ENCODE data around the gene CCDC122.

GRCh38 chr13:43881580-43881979 lies 2.0 kb upstream of the CCDC122 start:
- TF ChIP-seq GABPB1 (CRISPR knock-in tag; IDR thresholded peaks at IDR 0.05) (no peak), SP1 (CRISPR knock-in tag; IDR thresholded peaks at IDR 0.05) (no peak), RAD21 (CRISPR knock-in tag; conservative IDR thresholded peaks at IDR 0.05 in 1 of 2, IDR thresholded peaks at IDR 0.05 in 1 of 2) (no peak), ERF (CRISPR knock-in tag; IDR thresholded peaks at IDR 0.05) (no peak)
- TF ChIP-seq, protein P1, sequence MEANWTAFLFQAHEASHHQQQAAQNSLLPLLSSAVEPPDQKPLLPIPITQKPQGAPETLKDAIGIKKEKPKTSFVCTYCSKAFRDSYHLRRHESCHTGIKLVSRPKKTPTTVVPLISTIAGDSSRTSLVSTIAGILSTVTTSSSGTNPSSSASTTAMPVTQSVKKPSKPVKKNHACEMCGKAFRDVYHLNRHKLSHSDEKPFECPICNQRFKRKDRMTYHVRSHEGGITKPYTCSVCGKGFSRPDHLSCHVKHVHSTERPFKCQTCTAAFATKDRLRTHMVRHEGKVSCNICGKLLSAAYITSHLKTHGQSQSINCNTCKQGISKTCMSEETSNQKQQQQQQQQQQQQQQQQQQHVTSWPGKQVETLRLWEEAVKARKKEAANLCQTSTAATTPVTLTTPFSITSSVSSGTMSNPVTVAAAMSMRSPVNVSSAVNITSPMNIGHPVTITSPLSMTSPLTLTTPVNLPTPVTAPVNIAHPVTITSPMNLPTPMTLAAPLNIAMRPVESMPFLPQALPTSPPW (CRISPR knock-in tag; IDR thresholded peaks at IDR 0.05), result no peak

All from K562 (cell line).